AML-193 (cell line): ENCODE measurements around the gene KCNK16.

Experiments
- DNase-seq, 2 experiments: peaks; one replicate each; lab custom pipeline; 2025; lab: John Stamatoyannopoulos, UW

The KCNK16 gene

DNA sequence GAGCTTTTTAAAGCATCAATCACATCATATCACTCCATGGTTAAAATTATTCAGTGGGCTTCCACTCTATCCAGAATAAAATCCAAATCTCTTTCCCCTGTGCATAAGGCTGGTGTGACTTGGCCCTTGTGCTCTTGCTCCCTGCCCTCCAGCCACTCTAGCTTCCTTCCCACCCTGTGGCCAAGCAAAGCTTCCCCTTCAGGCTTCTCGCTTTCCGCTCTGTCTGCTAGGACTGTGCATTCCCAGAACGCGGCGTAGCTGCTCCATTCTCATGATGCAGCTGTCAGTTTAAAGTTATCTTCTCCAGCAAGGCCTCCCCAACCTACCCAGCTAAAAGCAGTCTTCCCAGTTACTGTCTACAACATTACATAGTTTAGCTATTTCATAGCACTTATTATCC is 19.4 kb upstream of the KCNK16 start:
- no peak for DNase-seq

- no peak for DNase-seq
Measured at GRCh38 chr6:39341352-39341751, 18.9 kb upstream of the KCNK16 start.

DNA sequence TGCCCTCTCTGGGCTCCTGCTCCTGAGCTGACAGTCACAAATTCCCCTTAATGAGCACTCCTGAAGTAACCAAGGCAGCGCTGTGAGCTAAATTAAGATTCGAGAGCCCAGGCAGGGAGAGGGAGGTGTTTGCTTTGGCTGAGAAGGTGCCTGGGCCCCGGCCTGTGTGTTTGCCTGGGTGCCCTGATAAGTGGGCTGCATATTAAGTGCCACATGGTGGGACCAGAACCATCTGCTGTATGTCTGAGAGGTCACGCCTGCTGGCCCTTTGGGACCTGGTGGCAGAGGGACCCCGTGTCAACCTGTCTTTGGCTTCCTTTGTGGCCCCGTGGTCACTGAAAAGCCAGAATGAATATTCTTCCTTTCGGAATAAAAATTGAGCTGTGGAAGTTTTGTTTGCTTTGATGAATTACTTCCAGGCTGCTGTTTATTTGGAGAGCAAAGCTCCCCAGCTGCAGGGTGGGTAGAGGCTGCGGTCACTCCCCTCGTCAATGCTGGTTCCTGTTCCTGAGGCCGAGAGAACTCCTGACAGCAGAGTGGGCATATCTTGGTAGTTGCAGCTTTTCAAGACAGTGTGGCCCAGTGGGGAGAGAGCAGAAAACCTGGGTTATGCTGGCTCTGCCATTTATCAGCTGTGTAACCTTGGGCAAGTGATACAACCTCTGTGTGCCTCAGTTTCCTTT is 17.5 kb upstream of the KCNK16 start:
- DNase-seq, result no peak

GRCh38 chr6:39339096-39339867 is 16.8 kb upstream of the KCNK16 start:
- DNase-seq, result no peak

GRCh38 chr6:39338397-39338796 is 15.9 kb upstream of the KCNK16 start:
- DNase-seq, result no peak

DNA sequence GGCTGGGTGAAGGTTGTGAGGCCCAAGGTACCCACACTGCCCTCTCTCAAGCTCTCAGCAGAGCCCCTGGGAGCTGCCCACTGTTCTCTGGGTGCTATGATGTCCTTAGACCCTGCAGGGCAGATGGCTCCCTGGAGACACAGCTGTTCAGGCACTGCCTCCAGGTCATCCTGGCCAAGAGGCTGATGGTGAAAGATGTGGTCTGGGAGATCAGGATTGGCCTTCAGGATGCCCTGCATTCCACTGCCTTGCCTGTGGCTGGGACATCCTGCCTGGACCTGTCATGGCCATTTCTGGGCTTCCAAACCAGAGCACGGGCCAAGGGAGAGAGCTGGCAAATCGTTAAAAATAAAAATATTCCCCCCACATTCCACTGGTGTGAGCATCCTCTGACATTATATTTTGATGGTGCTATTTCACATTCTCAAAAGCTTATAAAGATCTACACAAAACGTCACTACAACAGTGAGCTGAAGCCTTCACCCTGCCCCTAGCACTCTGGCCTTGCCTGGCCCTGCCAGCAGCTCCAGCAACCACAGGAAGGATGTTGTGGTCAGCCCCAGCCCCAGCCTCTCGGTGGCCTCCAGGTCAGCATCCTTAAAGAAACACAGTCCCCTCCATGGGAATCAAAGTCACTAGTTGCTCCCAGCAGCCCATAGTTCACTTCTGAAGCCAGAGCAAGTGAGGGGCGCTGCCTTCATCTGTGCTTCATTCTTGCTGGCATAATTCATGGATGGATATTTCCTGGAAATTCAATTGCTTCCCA is 13.5 kb upstream of the KCNK16 start:
- peak; percentile 66 to 70 for DNase-seq

GRCh38 chr6:39333644-39334438 is 11.3 kb upstream of the KCNK16 start:
- DNase-seq, result no peak

- no peak for DNase-seq
Measured at GRCh38 chr6:39330476-39330875, 8.0 kb upstream of the KCNK16 start.

DNA sequence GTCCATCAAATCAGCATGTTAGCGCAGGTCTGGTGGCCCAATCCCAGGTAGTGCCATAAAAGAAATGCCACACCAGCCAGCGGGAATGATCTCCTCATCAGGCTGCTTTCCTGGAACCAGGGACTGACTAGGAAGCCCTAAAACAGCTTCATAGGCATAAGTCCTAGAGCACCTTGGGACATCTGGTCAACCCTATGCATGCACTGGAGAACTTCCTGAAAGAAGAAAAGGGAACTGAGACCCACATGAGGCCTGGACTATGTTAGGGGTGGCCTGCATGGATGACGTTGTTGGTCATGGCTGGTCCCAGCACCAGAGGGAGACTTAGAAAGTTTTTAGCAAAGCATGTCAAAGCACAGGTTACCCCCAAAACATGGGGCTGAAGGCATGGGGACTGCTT is 7.6 kb upstream of the KCNK16 start:
- DNase-seq, result peak; percentile 57 to 73

- no peak for DNase-seq
Measured at GRCh38 chr6:39328066-39328465, 5.6 kb upstream of the KCNK16 start.

GRCh38 chr6:39327507-39327906 is 5.0 kb upstream of the KCNK16 start:
- DNase-seq, result no peak

DNA sequence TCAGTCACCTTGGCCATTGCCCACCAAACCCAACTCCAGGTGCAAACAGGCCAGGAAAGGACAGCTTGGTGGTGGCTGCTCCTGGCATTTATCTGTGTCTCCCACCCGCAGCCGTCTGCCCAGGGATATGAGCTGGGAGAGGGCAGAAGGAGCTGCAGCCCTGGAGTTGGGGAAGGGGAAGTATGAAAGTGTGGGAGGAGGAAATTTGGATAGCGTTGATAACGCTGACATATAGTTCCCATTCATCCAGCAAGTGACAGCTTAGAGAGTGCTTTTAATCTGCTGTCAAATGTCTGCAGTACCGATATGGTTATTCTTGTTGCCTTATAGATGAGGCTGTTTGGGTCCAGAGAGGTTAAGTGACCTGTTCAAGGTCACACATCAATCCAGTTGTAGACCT is 741 bp downstream of the KCNK16 start:
- DNase-seq, result no peak

DNA sequence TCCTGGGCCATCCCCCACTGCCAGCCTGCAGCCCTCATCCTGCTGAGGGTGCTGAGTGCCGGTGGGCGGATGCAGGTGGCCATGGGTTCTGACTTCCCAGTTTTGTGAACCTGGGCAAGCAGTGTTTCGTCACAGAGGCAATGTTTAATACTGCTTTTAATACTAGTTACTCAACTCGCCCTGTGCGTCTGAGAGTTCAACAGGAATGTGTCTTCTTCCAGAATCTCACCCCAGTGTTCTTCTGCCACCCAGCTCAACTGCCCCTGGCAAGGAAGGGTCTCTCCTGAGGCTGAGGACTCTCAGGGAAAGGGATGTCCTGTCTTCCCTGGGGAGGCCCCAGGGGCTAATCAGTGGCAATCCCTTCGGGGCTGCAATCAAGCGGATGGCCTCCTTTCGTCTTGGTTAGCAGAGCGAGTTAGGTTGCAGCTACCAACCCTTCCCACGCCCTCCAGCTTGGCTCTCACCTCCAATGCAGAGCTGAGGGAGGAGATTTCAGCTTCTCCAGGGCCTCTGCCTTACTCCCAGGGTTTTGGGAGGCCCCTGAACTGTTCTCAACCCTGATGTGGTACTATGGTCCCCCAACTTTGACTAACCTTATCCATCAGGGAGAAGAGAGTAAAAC is 2.0 kb downstream of the KCNK16 start:
- DNase-seq, result no peak

DNA sequence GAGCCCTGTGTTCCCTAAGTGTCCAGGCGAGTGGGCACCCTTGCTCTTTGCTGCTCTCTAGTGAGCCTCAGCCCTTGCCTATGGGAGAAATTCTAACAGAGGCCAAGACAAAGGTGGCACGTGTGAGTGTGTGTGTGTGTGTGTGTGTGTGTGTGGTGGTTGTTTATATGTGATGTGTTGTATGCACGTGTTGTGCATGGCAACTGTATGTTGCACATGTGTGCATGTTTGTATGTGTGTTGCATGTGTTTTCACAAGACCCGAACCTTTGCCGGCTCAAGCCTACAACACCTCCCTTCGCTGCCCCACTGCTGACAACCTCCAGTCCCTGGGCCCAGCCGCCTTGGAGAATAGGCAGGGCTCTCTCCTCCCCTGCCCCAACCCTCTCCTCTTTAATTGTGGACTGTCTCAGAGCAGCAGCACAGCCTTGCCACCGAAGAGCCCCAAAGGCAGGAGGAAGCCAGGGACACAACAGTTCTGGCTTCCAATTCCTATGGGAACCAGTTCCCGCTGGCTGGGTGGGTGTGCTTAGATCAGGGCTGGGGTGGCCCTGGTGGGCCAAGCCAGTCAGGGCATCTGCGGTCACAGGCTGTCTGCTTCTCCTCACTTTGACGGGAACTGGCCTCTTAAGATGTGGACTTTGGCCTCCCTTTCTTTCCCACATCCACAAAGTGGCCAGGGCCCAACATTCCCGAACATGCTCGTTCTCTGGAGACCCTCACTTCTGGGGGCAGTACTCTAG is 2.7 kb downstream of the KCNK16 start:
- no peak for DNase-seq

- no peak for DNase-seq
Measured at GRCh38 chr6:39317256-39317655, 5.2 kb downstream of the KCNK16 start.

- DNase-seq, result no peak
Measured at GRCh38 chr6:39314273-39314795, 8.2 kb downstream of the KCNK16 start, which contains the start of gene KCNK17. Gene KCNK17 (minus strand): TSS chr6:39314419. CDS start chr6:39314320, 99 bp downstream.

DNA sequence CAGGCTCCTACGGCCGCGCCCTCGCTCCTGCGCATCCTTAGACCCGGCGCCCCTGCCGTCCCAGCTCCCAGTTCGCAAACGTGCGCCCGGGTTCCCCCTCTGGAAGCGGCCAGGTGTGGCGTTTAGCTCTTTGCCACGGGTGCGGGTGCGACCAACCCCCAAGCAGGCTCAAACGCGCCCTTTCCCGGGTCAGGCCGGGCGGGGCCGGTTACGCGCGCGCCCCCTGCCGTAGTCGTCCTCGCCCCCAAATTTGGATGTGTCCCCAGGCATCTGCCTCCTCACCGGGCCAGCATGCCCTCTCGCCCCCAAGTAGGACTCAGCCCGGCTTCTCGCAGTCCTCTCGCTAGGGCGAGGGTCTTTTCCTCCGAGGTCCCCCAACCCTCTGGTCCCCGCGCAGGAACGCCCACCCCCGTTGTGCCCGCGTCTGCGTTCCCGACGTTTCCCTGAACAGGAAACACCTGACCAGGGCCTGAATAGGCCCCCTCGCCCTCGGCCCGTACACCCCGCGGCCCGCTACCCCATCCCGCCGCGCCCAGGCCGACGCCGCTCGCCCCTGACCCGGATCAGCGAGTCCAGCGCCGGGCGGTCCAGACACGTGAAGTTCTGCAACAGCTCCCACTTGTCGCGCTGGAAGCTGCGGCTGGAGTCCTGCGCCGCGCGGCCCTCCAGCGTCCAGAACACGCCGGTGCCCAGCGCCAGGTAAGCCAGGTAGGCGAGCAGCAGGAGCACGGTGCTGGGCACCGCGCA is 8.8 kb downstream of the KCNK16 start:
- DNase-seq, result no peak

GRCh38 chr6:39312912-39313525 is 9.5 kb downstream of the KCNK16 start:
- no peak for DNase-seq

DNA sequence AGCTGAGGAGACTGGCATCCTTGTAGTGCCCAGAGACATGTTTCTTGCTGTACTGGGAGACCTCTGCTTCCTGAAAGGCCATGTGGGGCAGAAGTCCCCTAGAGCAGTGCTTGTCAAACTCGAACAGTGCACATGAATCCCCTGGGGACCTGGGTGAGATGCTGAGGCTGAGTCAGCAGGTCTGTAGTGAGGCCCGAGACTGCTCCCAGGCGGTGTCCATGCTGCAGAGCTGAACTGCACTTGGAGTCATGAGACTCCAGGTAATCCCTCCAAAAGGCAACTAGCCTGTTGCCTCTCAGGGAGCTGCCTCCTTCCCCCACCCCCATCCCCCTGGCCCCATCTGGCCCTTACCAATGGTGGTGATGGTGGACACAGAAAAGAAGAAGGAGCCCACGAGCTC is 12.0 kb downstream of the KCNK16 start:
- DNase-seq, result no peak
